ENCODE data around the gene TMOD1. TPM values are rescaled to one million over a fixed set of nuclear protein-coding genes. Genes with fewer than 3 reads are reported as not detected.

Gene TMOD1
- total RNA-seq, 1 donor: 0.18 TPM

DNA sequence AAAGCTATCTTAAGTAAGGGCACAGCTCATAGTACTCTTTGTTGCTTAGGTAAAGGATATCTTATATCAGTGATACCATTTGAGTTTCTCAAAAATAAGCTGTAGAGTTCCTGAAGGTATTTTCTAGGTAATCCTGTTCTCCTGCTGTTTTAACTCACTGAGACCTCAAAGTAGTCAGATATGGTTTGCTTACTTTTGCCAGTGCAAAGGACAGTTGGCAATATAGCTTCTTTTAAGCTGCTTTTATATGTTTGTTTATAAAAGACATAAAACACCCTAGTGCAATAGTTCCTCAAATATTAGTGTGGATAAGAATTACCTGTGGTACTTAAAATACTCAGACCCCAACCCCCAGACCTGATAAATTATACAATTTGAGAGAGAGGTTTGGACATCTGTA, 144.3 kb downstream of the TMOD1 start:
- H3K4me3 ChIP-seq (ENCODE audit: low read depth, low read length): no peak overlapping the region
- DNase-seq (ENCODE audit: low read depth): no peak
- TF ChIP-seq CTCF (IDR thresholded peaks at IDR 0.05; ENCODE audit: insufficient read depth, low read length): no peak

- DNase-seq (ENCODE audit: low read depth): no peak
Measured at GRCh38 chr9:97647996-97648395, 146.5 kb downstream of the TMOD1 start.

More at GRCh38 chr9:97647996-97648395, 146.5 kb downstream of the TMOD1 start:
- no peak overlapping the region for H3K4me3 ChIP-seq (ENCODE audit: low read depth, low read length)
- no peak for TF ChIP-seq CTCF (IDR thresholded peaks at IDR 0.05; ENCODE audit: insufficient read depth, low read length)

Other genes starting within 250 kb of the TMOD1 start
- gene CCDC180, start 194.0 kb upstream of the TMOD1 start, total RNA-seq (ENCODE audit: low replicate concordance): 4.2 and 27.2 TPM in 2 replicates
- gene TDRD7, start 89.6 kb upstream of the TMOD1 start, total RNA-seq (ENCODE audit: low replicate concordance): 4.9 and 12.2 TPM in 2 replicates
- 17.6 and 23.2 TPM in 2 replicates for gene TSTD2, start 131.7 kb downstream of the TMOD1 start, total RNA-seq (ENCODE audit: low replicate concordance)
- gene NCBP1, start 132.2 kb downstream of the TMOD1 start, total RNA-seq (ENCODE audit: low replicate concordance): 43.3 and 59.6 TPM in 2 replicates
- 11.1 and 39.5 TPM in 2 replicates for gene XPA, start 195.7 kb downstream of the TMOD1 start, total RNA-seq (ENCODE audit: low replicate concordance)

All from fibroblast of the aortic adventitia (primary cell).